ENCODE measurements around the gene PHTF2.
"Not testable (repeated sequence)": the region's sequence is repeated elsewhere in the genome, so short reads cannot be mapped to it uniquely, and the experiment has no call there.

The PHTF2 gene

DNA sequence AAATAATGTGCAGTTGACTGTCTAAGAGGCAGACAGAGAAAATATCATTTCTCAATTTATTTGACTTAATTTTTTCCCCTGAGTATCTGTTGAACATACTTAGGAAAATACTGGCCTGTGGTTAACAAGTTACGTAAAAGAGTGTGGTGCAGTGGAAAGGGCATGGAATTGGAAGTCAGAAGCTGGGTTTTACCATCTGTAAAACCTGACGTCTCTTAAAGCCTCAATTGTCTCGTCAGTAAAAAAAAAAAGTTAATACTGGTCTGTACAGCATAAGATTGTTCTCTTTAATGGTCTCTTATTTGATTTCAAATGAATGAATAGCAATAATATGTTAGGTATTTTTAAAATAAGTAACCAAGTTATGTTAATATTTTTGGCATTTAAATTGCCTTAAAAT is 67.8 kb downstream of the PHTF2 start:
- peak; percentile 62 for DNase-seq (ENCODE audit: low read depth)
- TF ChIP-seq, protein P1, sequence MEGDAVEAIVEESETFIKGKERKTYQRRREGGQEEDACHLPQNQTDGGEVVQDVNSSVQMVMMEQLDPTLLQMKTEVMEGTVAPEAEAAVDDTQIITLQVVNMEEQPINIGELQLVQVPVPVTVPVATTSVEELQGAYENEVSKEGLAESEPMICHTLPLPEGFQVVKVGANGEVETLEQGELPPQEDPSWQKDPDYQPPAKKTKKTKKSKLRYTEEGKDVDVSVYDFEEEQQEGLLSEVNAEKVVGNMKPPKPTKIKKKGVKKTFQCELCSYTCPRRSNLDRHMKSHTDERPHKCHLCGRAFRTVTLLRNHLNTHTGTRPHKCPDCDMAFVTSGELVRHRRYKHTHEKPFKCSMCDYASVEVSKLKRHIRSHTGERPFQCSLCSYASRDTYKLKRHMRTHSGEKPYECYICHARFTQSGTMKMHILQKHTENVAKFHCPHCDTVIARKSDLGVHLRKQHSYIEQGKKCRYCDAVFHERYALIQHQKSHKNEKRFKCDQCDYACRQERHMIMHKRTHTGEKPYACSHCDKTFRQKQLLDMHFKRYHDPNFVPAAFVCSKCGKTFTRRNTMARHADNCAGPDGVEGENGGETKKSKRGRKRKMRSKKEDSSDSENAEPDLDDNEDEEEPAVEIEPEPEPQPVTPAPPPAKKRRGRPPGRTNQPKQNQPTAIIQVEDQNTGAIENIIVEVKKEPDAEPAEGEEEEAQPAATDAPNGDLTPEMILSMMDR (conservative IDR thresholded peaks at IDR 0.05; ENCODE audit: low read depth, low read length), result no peak
- H3K4me3 ChIP-seq (ENCODE audit: low read depth, low read length), result no peak overlapping the region

DNA sequence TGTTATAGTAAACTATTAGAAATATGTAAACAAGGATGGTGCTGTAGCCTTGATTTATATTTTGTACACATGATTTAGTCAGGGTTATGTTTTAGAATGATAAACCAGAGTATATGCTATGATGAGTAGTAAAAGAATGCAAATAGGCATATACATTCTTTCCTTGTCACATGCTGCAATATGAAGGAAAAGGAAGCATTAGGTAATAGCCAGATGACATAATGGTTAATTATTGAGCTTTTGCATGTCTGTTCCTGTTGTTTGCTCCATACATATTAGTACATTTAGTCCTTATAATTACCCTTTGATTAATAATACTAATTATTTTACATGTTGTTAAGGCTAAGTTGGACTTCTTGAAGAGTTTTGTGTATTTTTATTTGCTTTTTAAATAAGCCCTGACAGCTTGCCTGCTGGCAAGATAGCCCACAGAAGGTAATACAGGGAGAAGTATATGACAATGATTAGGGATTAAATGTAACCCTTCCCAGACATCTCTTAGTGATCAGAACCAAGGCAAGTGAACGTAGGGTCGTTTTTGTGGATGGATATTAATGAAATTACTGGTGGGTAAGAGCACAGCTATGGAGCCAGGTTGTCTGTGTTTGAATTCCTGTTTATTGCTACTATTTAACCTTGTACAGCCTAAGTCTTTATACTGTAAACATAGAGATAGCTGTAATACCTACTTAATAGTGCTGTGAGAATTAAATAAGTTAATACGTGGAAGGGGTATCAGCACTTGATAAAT is 68.4 kb downstream of the PHTF2 start:
- TF ChIP-seq, protein P1 (conservative IDR thresholded peaks at IDR 0.05; ENCODE audit: low read depth, low read length), result no peak
- H3K4me3 ChIP-seq (ENCODE audit: low read depth, low read length), result no peak overlapping the region
- DNase-seq (ENCODE audit: low read depth), result peak; percentile 78

DNA sequence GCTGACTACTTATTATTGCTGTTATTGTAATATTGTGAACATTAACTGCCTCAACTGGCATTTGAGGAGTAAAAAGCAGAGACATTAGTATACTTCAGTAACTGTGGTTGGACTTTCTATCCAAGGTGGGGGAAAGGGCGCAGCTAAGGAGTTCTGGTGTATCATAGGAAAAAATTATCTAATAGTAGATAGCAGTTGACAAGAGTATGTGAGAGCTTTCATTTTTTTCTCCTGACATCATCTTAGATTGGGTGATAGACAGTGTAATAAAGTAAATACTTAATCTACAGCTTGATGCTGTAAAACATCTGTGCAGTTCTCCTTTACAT is 68.9 kb downstream of the PHTF2 start:
- DNase-seq (ENCODE audit: low read depth), result peak; percentile 52
- H3K4me3 ChIP-seq (ENCODE audit: low read depth, low read length), result no peak overlapping the region
- TF ChIP-seq, protein P1 (conservative IDR thresholded peaks at IDR 0.05; ENCODE audit: low read depth, low read length), result no peak

DNA sequence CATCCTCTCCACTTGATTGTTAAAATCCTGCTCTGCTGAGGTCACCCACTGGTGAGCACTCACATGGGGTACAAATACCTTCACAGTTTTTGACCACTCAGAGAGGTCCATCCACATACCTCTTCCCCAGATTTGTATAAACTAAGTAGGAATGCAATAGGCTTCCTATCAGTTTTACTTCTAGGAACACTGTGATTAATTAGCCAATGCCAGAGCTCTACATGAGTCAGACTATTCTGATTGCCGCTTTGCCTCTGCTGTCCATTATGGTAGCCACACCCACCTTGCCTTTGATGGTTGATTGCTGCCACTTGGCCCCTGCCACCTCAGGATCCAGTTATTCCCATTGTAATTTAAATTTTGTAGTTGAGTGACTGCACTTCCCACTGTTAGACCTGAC is 73.7 kb downstream of the PHTF2 start:
- not testable (repeated sequence) for H3K4me3 ChIP-seq (ENCODE audit: low read depth, low read length); DNase-seq (ENCODE audit: low read depth)

DNA sequence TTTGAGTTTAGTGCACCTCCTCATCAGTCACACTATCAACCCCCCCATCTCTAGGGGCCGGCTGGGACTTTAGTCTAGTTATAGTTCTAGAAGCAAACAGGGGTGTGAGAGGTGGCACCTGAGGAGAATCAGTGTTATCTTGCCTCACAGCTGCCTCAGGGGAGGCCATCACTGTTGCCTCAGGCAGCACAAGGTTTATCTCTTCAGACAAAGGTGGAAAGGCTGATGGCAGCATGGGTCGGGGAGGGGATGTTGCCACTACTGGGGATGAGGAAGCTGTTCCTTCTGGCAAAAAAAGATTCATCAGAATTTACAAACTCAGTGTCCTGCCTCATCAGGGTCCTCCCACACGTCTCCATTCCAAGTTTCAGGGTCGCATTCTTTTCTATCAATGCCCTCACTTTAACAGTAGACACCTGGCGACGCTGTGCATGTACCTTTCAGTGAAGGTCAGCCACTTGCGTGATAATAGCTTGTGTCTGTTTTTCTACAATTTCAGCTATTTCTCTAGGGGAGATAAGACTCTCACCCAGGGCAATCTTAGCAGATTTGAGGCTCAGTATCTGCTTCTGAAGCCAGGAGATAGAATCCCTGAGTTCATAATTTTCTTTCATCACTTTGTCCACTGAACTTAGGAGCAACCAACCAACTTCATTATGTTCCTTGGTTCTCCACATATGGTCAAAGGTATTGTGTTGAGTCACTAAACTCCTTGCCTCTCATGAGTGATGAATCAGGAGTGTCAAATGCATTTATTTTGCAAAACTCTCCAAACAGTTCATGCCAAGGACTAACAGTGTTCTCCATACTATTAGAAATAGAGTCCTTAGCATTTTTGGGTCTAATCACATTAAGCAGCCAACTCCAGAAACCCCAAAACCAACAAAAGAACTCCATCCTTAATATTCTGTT is 75.1 kb downstream of the PHTF2 start:
- DNase-seq (ENCODE audit: low read depth), result peak; percentile 51
- not testable (repeated sequence) for H3K4me3 ChIP-seq (ENCODE audit: low read depth, low read length)

DNA sequence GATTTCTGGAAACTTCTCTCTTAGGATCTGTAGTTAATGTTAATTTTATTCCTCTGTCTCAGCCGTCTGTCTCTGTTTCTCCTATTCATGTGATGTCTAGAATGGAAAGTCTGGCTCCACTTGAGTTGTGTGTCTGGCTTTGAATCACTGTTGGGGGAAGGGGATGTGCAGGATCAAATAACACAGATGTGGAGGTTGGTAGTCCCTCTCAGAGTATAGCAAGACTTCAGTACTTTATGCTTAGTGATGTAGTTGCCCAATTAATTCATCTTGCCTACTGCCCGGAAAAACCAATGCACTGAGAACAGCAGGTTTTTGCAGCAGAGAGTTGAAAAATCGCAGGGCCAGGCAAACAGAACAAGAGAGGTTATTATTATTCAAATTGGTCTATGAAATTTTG is 79.2 kb downstream of the PHTF2 start:
- peak; percentile 67 for DNase-seq (ENCODE audit: low read depth)
- TF ChIP-seq, protein P1 (conservative IDR thresholded peaks at IDR 0.05; ENCODE audit: low read depth, low read length), result no peak

DNA sequence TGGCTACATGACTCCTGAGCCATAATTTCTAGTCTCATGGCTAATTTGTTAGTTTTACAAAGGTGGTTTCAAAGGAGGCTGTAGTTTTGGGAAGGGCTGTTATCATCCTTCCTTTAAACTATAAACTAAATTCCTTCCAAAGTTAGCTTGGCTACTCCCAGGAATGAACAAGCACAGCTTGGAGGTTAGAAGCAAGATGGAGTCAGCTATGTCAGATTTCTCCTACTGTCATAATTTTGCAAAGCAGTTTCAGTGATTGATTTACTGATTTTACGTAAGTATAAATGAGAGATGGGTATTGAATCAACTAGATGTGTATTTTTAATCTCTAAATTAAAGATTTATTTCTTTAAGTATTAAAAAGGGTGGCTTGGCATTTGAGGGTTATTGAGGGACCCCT is 79.9 kb downstream of the PHTF2 start:
- TF ChIP-seq, protein P1 (conservative IDR thresholded peaks at IDR 0.05; ENCODE audit: low read depth, low read length), result no peak
- no peak overlapping the region for H3K4me3 ChIP-seq (ENCODE audit: low read depth, low read length)
- no peak for DNase-seq (ENCODE audit: low read depth)

More for the DNA sequence above, 79.2 kb downstream of the PHTF2 start:
- no peak overlapping the region for H3K4me3 ChIP-seq (ENCODE audit: low read depth, low read length)

DNA sequence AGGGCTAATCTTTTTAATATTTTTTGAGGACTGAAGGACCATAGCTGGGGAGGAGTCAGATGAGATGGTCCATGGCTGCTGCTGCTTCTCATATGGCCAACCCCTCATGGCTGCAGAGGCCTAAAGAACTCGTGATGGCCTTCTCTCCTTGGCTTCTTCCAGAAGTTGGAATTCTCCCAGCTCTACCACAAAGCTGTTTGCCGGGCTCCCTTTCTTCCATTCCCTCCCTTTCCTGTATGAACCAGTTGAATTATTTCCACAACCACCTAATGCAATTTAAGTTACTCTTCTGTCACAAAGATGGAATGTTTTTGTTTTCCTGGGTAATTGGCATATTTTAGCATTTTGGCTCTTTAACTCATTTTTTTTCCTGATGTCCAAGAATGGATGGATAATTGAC is 80.7 kb downstream of the PHTF2 start:
- no peak for DNase-seq (ENCODE audit: low read depth)
- H3K4me3 ChIP-seq (ENCODE audit: low read depth, low read length), result no peak overlapping the region
- TF ChIP-seq, protein P1 (conservative IDR thresholded peaks at IDR 0.05; ENCODE audit: low read depth, low read length), result no peak

Data from choroid plexus epithelial cell (primary cell).